ENCODE measurements around the gene SIN3B. TPM values are rescaled to one million over a fixed set of nuclear protein-coding genes. Genes with fewer than 3 reads are reported as not detected.

Gene SIN3B
- total RNA-seq, 1 experiment from 2014 or later = 83.8 TPM

DNA sequence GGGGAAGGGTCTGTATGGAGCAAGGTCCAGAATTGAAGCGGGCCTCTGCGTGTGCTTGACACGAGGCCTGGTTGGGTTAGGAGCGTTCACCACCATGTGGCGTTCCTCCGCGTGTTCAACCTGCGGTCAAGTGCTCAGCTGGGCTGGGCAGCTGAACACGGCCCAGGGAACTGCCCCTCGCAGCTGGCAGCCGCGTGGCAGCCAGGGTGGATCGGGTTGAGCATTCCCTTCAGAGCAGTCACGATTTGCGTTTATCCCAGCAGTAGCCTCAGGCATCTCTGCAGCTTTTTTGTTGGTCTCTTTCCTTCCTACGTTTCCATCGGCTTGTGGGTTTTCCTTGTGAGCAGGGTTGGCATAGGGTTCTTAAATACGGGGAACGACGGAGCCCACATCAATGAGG is 30.9 kb downstream of the SIN3B start:
- Histone ChIP-seq H3F3A (ENCODE audit: insufficient read depth, low read depth) (no peaks in the 10 kb centered on the region; the same call in none of the 2 replicates), H4K20me1 (ENCODE audit: insufficient read depth) (no peaks in the 10 kb centered on the region), H3K4me2 (no peak overlapping the region), H3K27me3 (ENCODE audit: insufficient read depth, low read depth) (no peaks in the 10 kb centered on the region), H3K4me3 (no peak overlapping the region), H2AFZ (no peak overlapping the region), H3K79me2 (ENCODE audit: low read depth) (no peaks in the 10 kb centered on the region), H3K9me2 (ENCODE audit: insufficient read depth) (no peaks in the 10 kb centered on the region), H3K4me1 (replicated peaks; ENCODE audit: insufficient read depth) (no peaks in the 10 kb centered on the region), H3K27ac (no peak overlapping the region), H3K36me3 (ENCODE audit: low read depth) (peaks cover 18% of the 10 kb centered on the region; the same call in 1 of the 2 replicates), H3K9me3 (ENCODE audit: insufficient read depth, low read depth) (no peaks in the 10 kb centered on the region)
- no peak for DNase-seq
- TF ChIP-seq, protein P1, sequence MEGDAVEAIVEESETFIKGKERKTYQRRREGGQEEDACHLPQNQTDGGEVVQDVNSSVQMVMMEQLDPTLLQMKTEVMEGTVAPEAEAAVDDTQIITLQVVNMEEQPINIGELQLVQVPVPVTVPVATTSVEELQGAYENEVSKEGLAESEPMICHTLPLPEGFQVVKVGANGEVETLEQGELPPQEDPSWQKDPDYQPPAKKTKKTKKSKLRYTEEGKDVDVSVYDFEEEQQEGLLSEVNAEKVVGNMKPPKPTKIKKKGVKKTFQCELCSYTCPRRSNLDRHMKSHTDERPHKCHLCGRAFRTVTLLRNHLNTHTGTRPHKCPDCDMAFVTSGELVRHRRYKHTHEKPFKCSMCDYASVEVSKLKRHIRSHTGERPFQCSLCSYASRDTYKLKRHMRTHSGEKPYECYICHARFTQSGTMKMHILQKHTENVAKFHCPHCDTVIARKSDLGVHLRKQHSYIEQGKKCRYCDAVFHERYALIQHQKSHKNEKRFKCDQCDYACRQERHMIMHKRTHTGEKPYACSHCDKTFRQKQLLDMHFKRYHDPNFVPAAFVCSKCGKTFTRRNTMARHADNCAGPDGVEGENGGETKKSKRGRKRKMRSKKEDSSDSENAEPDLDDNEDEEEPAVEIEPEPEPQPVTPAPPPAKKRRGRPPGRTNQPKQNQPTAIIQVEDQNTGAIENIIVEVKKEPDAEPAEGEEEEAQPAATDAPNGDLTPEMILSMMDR (conservative IDR thresholded peaks at IDR 0.05) = no peak
- no peak for TF ChIP-seq EZH2 (IDR thresholded peaks at IDR 0.05; ENCODE audit: low read depth)
- intact Hi-C loops (cut with micrococcal nuclease; ENCODE audit: unreplicated experiment) = no loop called here
- CTCF ChIA-PET = interaction anchor here (0.8 kb wide), 1 partner anchor 347 kb away, joined by 8 read pairs; no protein-coding TSS in a partner anchor
- BruUV-seq (replicated peaks) = no TSS peak
- POLR2A ChIA-PET (ENCODE audit: unreplicated experiment) = no interaction called here

DNA sequence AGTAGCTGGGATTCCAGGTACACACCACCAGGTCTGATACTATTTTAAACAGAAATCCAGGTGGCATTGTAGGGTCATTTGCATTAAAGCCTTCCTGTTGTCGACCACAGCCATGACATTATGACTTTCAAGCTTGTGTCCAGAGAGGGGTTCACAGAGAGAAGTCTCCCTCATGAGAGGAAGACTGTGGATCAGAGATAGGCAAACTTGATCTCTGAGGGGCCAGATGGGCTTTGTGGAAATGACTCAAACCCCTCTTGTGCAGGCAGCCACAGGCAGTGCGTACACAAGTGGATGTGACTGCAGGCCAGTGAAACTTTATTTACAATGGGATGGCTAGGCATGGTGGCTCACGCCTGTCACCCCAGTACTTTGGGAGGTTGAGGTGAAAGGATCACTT is 31.8 kb downstream of the SIN3B start:
- no peaks in the 10 kb centered on the region for H3K79me2 ChIP-seq (ENCODE audit: low read depth)
- TF ChIP-seq, protein P1 (conservative IDR thresholded peaks at IDR 0.05) = no peak
- no peak for TF ChIP-seq EZH2 (IDR thresholded peaks at IDR 0.05; ENCODE audit: low read depth)
- ChIA-PET POLR2A (ENCODE audit: unreplicated experiment) (no interaction called here), CTCF (no interaction called here)
- H3K9me2 ChIP-seq (ENCODE audit: insufficient read depth) = no peaks in the 10 kb centered on the region
- H4K20me1 ChIP-seq (ENCODE audit: insufficient read depth) = no peaks in the 10 kb centered on the region
- H3K27ac ChIP-seq = no peak overlapping the region
- H3F3A ChIP-seq (ENCODE audit: insufficient read depth, low read depth) = no peaks in the 10 kb centered on the region; the same call in none of the 2 replicates
- H2AFZ ChIP-seq = no peak overlapping the region
- H3K4me3 ChIP-seq = no peak overlapping the region
- BruUV-seq (replicated peaks) = no TSS peak
- DNase-seq = no peak
- no peaks in the 10 kb centered on the region for H3K4me1 ChIP-seq (replicated peaks; ENCODE audit: insufficient read depth)
- 0 out of 2 replicates have a peak, but pooled peaks cover 17% of the 10 kb centered on the region for H3K36me3 ChIP-seq (ENCODE audit: low read depth)
- H3K4me2 ChIP-seq = no peak overlapping the region
- H3K9me3 ChIP-seq (ENCODE audit: insufficient read depth, low read depth) = no peaks in the 10 kb centered on the region
- intact Hi-C loops (cut with micrococcal nuclease; ENCODE audit: unreplicated experiment) = no loop called here
- no peaks in the 10 kb centered on the region for H3K27me3 ChIP-seq (ENCODE audit: insufficient read depth, low read depth)

DNA sequence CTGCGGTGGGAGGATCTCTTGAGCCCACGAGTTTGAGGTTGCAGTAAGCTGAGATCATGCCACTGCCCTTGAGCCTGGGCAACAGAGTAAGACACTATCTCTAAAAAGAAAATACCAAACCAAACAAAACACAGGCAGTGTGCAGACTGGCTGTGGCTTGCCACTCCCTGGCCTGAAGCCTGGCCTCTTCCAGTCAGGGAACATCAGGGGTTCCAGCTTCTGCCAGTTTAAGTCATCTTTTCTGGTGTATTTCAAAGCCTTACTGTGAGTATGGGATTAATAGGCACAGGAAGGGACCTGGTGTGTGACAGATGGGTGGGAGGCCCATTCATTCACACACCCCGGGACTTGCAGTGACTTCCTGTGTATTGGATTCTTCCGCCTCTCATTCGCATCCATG is 32.6 kb downstream of the SIN3B start:
- Histone ChIP-seq H3K36me3 (ENCODE audit: low read depth) (0 out of 2 replicates have a peak, but pooled peaks cover 17% of the 10 kb centered on the region), H3K27ac (no peak overlapping the region), H3K4me1 (replicated peaks; ENCODE audit: insufficient read depth) (no peaks in the 10 kb centered on the region), H3K9me3 (ENCODE audit: insufficient read depth, low read depth) (no peaks in the 10 kb centered on the region), H3K4me2 (no peak overlapping the region), H2AFZ (no peak overlapping the region), H3K4me3 (no peak overlapping the region), H3K79me2 (ENCODE audit: low read depth) (no peaks in the 10 kb centered on the region), H3F3A (ENCODE audit: insufficient read depth, low read depth) (no peaks in the 10 kb centered on the region; the same call in 1 of the 2 replicates), H4K20me1 (ENCODE audit: insufficient read depth) (no peaks in the 10 kb centered on the region), H3K9me2 (ENCODE audit: insufficient read depth) (no peaks in the 10 kb centered on the region), H3K27me3 (ENCODE audit: insufficient read depth, low read depth) (no peaks in the 10 kb centered on the region)
- ChIA-PET POLR2A (ENCODE audit: unreplicated experiment) (no interaction called here), CTCF (no interaction called here)
- no peak for TF ChIP-seq EZH2 (IDR thresholded peaks at IDR 0.05; ENCODE audit: low read depth)
- TF ChIP-seq, protein P1 (conservative IDR thresholded peaks at IDR 0.05) = no peak
- intact Hi-C loops (cut with micrococcal nuclease; ENCODE audit: unreplicated experiment) = no loop called here
- no peak for DNase-seq
- BruUV-seq (replicated peaks) = no TSS peak
